GM12801 (cell line): ENCODE results near the gene IVNS1ABP.

Source experiments
- TF ChIP-seq, protein P1 (sequence below): IDR thresholded peaks from one replicate; pipeline ENCODE4 v1.5.1; 2011; ENCODE audit warnings: control low read depth; ENCODE audit not compliant: insufficient read length; ENCODE audit errors: extremely low read depth

The IVNS1ABP gene

GRCh38 chr1:185289880-185290279 lies 27.2 kb downstream of the IVNS1ABP start:
- TF ChIP-seq, protein P1, sequence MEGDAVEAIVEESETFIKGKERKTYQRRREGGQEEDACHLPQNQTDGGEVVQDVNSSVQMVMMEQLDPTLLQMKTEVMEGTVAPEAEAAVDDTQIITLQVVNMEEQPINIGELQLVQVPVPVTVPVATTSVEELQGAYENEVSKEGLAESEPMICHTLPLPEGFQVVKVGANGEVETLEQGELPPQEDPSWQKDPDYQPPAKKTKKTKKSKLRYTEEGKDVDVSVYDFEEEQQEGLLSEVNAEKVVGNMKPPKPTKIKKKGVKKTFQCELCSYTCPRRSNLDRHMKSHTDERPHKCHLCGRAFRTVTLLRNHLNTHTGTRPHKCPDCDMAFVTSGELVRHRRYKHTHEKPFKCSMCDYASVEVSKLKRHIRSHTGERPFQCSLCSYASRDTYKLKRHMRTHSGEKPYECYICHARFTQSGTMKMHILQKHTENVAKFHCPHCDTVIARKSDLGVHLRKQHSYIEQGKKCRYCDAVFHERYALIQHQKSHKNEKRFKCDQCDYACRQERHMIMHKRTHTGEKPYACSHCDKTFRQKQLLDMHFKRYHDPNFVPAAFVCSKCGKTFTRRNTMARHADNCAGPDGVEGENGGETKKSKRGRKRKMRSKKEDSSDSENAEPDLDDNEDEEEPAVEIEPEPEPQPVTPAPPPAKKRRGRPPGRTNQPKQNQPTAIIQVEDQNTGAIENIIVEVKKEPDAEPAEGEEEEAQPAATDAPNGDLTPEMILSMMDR, result no peak

- TF ChIP-seq, protein P1, result no peak
Observed at GRCh38 chr1:185288435-185288834, 28.6 kb downstream of the IVNS1ABP start.

GRCh38 chr1:185287451-185287850 lies 29.6 kb downstream of the IVNS1ABP start:
- TF ChIP-seq, protein P1, result no peak

DNA sequence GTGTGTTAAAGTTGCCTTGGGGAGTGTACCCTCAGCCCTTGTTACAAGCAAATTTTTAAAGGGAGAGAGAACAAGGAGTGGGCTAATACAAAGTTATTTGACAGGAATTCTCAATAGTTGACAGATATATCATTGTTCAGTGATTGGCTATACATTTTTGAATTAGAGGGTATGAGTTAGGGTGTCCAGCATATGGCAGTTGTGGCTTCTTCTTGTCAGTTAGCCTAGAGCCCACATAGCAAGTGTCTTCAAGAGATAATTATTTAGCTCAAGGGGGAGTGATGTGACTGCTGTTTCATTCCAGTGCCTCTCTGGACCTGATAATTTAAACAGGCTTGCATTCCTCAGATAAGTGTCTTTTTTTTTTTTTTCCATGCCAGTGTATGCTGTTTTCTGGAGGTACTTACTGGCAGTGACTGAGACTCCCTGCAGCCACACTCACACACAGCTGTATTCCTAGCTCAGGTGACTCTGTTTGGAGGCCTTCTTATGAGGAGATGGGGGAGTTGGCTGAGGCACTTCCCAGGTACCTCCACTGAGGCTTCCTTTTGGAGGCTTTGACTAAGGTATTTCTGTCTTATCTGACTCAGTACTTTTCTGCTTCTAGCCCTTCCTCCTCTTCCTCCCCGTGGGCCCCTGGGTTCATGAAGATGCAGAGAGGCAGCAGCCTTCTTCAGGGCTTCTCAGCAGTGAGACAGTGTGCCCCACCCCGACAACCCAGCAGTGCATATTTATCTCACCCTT lies 32.3 kb downstream of the IVNS1ABP start:
- TF ChIP-seq, protein P1, result no peak

GRCh38 chr1:185284116-185284515 lies 32.9 kb downstream of the IVNS1ABP start:
- TF ChIP-seq, protein P1, result no peak

DNA sequence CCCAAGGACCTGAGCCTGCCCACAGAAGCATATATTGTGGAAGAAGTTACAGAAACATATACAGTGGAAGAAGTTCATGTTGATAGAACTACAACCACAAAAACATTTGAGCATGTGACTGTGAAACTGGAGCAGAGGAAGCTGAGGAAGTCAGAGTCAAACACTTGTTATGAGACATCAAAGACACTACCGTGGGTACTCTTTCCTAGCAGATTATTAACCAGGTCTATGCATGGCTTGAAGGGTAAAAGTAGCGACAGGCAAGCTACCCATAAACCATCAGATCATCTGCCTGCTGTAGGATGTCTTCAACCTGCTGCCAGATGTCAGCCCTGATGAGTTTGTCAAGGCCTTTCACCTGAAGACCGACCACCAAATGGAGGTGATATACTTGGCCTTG lies 35.8 kb downstream of the IVNS1ABP start:
- TF ChIP-seq, protein P1, result no peak

DNA sequence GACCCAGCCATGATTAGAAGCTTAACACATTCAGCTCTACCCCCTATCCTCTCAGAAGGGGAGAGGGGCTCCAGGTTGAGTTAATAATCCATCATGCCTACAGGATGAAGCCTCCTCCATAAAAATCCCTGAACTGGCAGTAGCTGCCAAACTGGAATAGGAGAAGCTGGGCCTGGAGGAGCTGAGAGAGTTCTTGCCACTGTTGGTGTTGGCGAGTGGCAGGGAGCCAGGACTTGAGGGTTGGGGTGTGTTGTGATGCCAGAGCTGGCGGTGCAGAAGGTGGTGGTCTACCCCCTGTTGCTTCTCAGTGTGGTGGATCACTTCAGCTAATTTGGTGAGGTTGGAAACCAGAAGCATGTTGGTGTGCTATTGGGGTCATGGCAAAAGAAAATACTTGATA lies 36.5 kb downstream of the IVNS1ABP start:
- TF ChIP-seq, protein P1, result no peak
